HepG2 (cell line): ENCODE results near the gene SNRNP25. TPM values are rescaled to one million over a fixed set of nuclear protein-coding genes. Genes with fewer than 3 reads are reported as not detected.

ENCODE experiments used
- CBX1 ChIP-seq: IDR thresholded peaks from one replicate; pipeline ENCODE4 v1.6.1; 2016; ENCODE audit warnings: antibody characterized with exemption, low read depth
- HNRNPH1 ChIP-seq: fragments of 200-400 bp; formaldehyde crosslinking; optimal IDR thresholded peaks from 2 replicates; pipeline ENCODE3; 2017; ENCODE audit warnings: mild to moderate bottlenecking, low read depth, low read length
- MIER3 ChIP-seq: IDR thresholded peaks from 2 replicates; pipeline ENCODE4 v1.6.1; 2016; ENCODE audit warnings: missing compliant biosample characterization, borderline replicate concordance
- RXRA ChIP-seq: sonication (generic); formaldehyde crosslinking; IDR thresholded peaks from 2 replicates; pipeline ENCODE4 v1.5.1; 2020; ENCODE audit warnings: missing genetic modification reagents
- SOX13 ChIP-seq, 3 experiments: fragments of 450-650 bp in 1 of 3; sonication (generic) in 1 of 3; formaldehyde crosslinking in 1 of 3; IDR thresholded peaks in 2 of 3; conservative IDR thresholded peaks in 1 of 3; 2 replicates each; pipeline versions ENCODE4 v1.5.0 to v1.6.1; 2016 to 2020; ENCODE audit warnings: antibody characterized with exemption in 1 of 3, mild to moderate bottlenecking in 1 of 3, missing compliant biosample characterization in 1 of 3, missing genetic modification reagents in 1 of 3, moderate library complexity in 1 of 3
- TOE1 ChIP-seq: sonication (generic); formaldehyde crosslinking; IDR thresholded peaks from 2 replicates; pipeline ENCODE4 v1.4.0; 2020; ENCODE audit warnings: mild to moderate bottlenecking, missing genetic modification reagents
- YEATS2 ChIP-seq: sonication (generic); formaldehyde crosslinking; IDR thresholded peaks from 2 replicates; pipeline ENCODE4 v1.4.0; 2020; ENCODE audit warnings: missing genetic modification reagents, borderline replicate concordance
- ZIK1 ChIP-seq: sonication (generic); formaldehyde crosslinking; IDR thresholded peaks from 2 replicates; pipeline ENCODE4 v1.5.0; 2020; ENCODE audit warnings: mild to moderate bottlenecking, low read depth, missing genetic modification reagents, borderline replicate concordance
- ZNF101 ChIP-seq: sonication (generic); formaldehyde crosslinking; IDR thresholded peaks from 2 replicates; pipeline ENCODE4 v1.4.0; 2020; ENCODE audit warnings: mild to moderate bottlenecking, low read depth, missing genetic modification reagents, borderline replicate concordance
- ZNF598 ChIP-seq: sonication (generic); formaldehyde crosslinking; IDR thresholded peaks from 2 replicates; pipeline ENCODE4 v1.5.1; 2020; ENCODE audit warnings: mild to moderate bottlenecking, missing genetic modification reagents, borderline replicate concordance
- polyA plus RNA-seq, 8 experiments: library from polyadenylated mRNA; depleted of rRNA in 3 of 8; stranded (reverse) in 7 of 8; unstranded in 1 of 8; fragments of >200 nt; fragmentation: Illumina TruSeq in 4 of 8; extraction: Trizol in 4 of 8; gene quantifications; 2 replicates each; pipeline versions ENCODE4 v1.2.1 to v1.2.3, GENCODE V29; 2011 to 2016; ENCODE audit warnings: low read depth in 4 of 8, missing spikeins in 1 of 8, mixed read lengths in 1 of 8; ENCODE audit not compliant: insufficient read depth in 1 of 8
- total RNA-seq, 5 experiments: library from RNA; depleted of rRNA; stranded (reverse); fragments of >200 nt; fragmentation: Illumina TruSeq; extraction: Trizol; gene quantifications; 2 replicates each; pipeline ENCODE4 v1.2.3, GENCODE V29; 2016; ENCODE audit warnings: low read depth in 1 of 5
- TF ChIP-seq, protein P1 (sequence below): sonication (generic); formaldehyde crosslinking; IDR thresholded peaks from 2 replicates; pipeline ENCODE4 v1.8.1; 2022; ENCODE audit warnings: low read depth, mild to moderate bottlenecking, missing genetic modification reagents
- TF ChIP-seq, protein P2 (sequence below): sonication (generic); formaldehyde crosslinking; IDR thresholded peaks from 2 replicates; pipeline ENCODE4 v1.9.0; 2022; ENCODE audit warnings: low read depth, missing genetic modification reagents
- TF ChIP-seq, protein P3 (sequence below): sonication (generic); formaldehyde crosslinking; IDR thresholded peaks from 2 replicates; pipeline ENCODE4; 2020; ENCODE audit warnings: missing genetic modification reagents, mild to moderate bottlenecking, borderline replicate concordance
- TF ChIP-seq, protein P4 (sequence below): sonication (generic); formaldehyde crosslinking; IDR thresholded peaks from 2 replicates; pipeline ENCODE4 v1.4.0; 2020; ENCODE audit warnings: missing genetic modification reagents, borderline replicate concordance
- TF ChIP-seq, protein P5 (sequence below): IDR thresholded peaks from 2 replicates; pipeline ENCODE4 v1.6.1; 2016
- TF ChIP-seq, protein P6 (sequence below): sonication (generic); formaldehyde crosslinking; IDR thresholded peaks from 2 replicates; pipeline ENCODE4 v1.4.0; 2020; ENCODE audit warnings: missing genetic modification reagents

The SNRNP25 gene
- total and polyA plus RNA-seq, 2 of the 13 experiments (the other 11 are each of a cell fraction or from before 2014, with no cell fraction given): 34.1 to 97.4 TPM

DNA sequence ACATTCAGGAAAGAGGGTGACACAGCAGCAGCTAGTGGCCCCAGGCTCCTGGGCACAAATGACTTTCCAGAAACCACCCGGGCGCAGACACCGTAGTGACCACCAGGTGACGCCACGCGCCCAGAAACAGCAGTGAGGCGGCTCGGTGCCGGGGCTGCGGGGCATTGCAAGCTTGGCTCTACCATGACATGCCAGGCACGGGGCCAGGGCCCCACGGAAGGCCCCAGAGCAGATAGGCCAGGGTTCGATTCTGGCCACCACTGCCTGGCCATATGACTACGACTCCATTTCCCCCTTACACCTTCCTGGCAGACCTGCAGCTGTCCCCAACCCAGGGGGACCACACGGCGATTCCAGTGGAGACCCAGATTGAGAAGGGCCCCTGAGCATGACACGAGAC, 12.1 kb downstream of the SNRNP25 start (continued):
- TF ChIP-seq ZIK1 (CRISPR knock-in tag): 0 out of 2 replicates have a peak, but pooled peaks have one; percentile 56
- TF ChIP-seq ZNF598: peak; percentile 75; the same call in 1 of the 2 replicates
- TF ChIP-seq, protein P1, sequence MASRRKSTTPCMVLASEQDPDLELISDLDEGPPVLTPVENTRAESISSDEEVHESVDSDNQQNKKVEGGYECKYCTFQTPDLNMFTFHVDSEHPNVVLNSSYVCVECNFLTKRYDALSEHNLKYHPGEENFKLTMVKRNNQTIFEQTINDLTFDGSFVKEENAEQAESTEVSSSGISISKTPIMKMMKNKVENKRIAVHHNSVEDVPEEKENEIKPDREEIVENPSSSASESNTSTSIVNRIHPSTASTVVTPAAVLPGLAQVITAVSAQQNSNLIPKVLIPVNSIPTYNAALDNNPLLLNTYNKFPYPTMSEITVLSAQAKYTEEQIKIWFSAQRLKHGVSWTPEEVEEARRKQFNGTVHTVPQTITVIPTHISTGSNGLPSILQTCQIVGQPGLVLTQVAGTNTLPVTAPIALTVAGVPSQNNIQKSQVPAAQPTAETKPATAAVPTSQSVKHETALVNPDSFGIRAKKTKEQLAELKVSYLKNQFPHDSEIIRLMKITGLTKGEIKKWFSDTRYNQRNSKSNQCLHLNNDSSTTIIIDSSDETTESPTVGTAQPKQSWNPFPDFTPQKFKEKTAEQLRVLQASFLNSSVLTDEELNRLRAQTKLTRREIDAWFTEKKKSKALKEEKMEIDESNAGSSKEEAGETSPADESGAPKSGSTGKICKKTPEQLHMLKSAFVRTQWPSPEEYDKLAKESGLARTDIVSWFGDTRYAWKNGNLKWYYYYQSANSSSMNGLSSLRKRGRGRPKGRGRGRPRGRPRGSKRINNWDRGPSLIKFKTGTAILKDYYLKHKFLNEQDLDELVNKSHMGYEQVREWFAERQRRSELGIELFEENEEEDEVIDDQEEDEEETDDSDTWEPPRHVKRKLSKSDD: no peak
- TF ChIP-seq, protein P2, sequence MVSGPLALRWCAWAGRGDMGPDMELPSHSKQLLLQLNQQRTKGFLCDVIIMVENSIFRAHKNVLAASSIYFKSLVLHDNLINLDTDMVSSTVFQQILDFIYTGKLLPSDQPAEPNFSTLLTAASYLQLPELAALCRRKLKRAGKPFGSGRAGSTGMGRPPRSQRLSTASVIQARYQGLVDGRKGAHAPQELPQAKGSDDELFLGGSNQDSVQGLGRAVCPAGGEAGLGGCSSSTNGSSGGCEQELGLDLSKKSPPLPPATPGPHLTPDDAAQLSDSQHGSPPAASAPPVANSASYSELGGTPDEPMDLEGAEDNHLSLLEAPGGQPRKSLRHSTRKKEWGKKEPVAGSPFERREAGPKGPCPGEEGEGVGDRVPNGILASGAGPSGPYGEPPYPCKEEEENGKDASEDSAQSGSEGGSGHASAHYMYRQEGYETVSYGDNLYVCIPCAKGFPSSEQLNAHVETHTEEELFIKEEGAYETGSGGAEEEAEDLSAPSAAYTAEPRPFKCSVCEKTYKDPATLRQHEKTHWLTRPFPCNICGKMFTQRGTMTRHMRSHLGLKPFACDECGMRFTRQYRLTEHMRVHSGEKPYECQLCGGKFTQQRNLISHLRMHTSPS (CRISPR knock-in tag): peak; percentile 84
- TF ChIP-seq YEATS2 (CRISPR knock-in tag): no peak
- TF ChIP-seq CBX1: no peak
- TF ChIP-seq, protein P3, sequence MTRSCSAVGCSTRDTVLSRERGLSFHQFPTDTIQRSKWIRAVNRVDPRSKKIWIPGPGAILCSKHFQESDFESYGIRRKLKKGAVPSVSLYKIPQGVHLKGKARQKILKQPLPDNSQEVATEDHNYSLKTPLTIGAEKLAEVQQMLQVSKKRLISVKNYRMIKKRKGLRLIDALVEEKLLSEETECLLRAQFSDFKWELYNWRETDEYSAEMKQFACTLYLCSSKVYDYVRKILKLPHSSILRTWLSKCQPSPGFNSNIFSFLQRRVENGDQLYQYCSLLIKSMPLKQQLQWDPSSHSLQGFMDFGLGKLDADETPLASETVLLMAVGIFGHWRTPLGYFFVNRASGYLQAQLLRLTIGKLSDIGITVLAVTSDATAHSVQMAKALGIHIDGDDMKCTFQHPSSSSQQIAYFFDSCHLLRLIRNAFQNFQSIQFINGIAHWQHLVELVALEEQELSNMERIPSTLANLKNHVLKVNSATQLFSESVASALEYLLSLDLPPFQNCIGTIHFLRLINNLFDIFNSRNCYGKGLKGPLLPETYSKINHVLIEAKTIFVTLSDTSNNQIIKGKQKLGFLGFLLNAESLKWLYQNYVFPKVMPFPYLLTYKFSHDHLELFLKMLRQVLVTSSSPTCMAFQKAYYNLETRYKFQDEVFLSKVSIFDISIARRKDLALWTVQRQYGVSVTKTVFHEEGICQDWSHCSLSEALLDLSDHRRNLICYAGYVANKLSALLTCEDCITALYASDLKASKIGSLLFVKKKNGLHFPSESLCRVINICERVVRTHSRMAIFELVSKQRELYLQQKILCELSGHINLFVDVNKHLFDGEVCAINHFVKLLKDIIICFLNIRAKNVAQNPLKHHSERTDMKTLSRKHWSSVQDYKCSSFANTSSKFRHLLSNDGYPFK (CRISPR knock-in tag): 0 out of 2 replicates have a peak, but pooled peaks have one; percentile 22
- TF ChIP-seq, protein P4, sequence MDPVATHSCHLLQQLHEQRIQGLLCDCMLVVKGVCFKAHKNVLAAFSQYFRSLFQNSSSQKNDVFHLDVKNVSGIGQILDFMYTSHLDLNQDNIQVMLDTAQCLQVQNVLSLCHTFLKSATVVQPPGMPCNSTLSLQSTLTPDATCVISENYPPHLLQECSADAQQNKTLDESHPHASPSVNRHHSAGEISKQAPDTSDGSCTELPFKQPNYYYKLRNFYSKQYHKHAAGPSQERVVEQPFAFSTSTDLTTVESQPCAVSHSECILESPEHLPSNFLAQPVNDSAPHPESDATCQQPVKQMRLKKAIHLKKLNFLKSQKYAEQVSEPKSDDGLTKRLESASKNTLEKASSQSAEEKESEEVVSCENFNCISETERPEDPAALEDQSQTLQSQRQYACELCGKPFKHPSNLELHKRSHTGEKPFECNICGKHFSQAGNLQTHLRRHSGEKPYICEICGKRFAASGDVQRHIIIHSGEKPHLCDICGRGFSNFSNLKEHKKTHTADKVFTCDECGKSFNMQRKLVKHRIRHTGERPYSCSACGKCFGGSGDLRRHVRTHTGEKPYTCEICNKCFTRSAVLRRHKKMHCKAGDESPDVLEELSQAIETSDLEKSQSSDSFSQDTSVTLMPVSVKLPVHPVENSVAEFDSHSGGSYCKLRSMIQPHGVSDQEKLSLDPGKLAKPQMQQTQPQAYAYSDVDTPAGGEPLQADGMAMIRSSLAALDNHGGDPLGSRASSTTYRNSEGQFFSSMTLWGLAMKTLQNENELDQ (CRISPR knock-in tag): no peak
- TF ChIP-seq ZNF101: no peak
- TF ChIP-seq, protein P5, sequence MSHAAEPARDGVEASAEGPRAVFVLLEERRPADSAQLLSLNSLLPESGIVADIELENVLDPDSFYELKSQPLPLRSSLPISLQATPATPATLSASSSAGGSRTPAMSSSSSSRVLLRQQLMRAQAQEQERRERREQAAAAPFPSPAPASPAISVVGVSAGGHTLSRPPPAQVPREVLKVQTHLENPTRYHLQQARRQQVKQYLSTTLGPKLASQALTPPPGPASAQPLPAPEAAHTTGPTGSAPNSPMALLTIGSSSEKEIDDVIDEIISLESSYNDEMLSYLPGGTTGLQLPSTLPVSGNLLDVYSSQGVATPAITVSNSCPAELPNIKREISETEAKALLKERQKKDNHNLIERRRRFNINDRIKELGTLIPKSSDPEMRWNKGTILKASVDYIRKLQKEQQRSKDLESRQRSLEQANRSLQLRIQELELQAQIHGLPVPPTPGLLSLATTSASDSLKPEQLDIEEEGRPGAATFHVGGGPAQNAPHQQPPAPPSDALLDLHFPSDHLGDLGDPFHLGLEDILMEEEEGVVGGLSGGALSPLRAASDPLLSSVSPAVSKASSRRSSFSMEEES (CRISPR knock-in tag): 0 out of 2 replicates have a peak, but pooled peaks have one; percentile 31
- peak; percentile 51; the same call in 1 of the 2 replicates for TF ChIP-seq RXRA
- TF ChIP-seq, protein P6, sequence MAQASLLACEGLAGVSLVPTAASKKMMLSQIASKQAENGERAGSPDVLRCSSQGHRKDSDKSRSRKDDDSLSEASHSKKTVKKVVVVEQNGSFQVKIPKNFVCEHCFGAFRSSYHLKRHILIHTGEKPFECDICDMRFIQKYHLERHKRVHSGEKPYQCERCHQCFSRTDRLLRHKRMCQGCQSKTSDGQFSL (CRISPR knock-in tag): no peak
- no peak for TF ChIP-seq TOE1
- no peak for TF ChIP-seq SOX13 (IDR thresholded peaks at IDR 0.05)
- peak in 1 of 2 experiments; percentile 21; a peak in 1 of 4 replicates for TF ChIP-seq SOX13 (CRISPR knock-in tag; conservative IDR thresholded peaks at IDR 0.05 in 1 of 2, IDR thresholded peaks at IDR 0.05 in 1 of 2)
- TF ChIP-seq MIER3 (CRISPR knock-in tag): 0 out of 2 replicates have a peak, but pooled peaks have one; percentile 20
- TF ChIP-seq HNRNPH1: no peak
